ENCODE results near the gene FBN2.
"Not testable (repeated sequence)": the region's sequence is repeated elsewhere in the genome, so short reads cannot be mapped to it uniquely, and the experiment has no call there.

Gene FBN2

DNA sequence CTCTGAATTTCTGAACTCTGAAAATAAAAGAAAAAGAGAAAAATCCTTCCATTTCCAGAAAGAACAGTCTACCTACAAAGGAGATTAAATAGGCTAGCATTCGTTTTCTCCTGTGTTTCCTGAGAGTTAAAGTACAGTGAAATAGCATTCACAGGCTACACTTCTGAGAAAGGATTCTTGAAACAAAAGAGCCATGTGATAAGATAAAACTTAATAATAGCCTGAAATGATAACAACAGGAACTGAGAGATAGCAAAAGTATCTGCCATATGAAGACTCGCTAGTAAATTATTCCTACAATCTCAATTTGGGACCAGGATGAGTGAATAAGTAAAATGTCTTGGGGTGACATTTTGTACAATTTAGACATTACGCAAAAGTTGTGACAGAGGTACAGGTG is 62.4 kb downstream of the FBN2 start:
- H3K9ac ChIP-seq (ENCODE audit: low read length), result no peak overlapping the region
- no peaks in the 10 kb centered on the region for H3K9me3 ChIP-seq (ENCODE audit: low read length)
- H3K4me3 ChIP-seq (ENCODE audit: low read depth in 1 of 2, low read length in 2 of 2), result no peak overlapping the region
- no peaks in the 10 kb centered on the region for H3K36me3 ChIP-seq (ENCODE audit: insufficient read depth, low read length)
- H3K4me1 ChIP-seq (ENCODE audit: insufficient read depth, low read length), result peaks cover 4% of the 10 kb centered on the region
- H3K27ac ChIP-seq (ENCODE audit: low read depth, low read length), result no peak overlapping the region
- peaks cover 0 to 3% of the 10 kb centered on the region in 2 donors for H3K27me3 ChIP-seq (ENCODE audit: control insufficient read depth in 1 of 2, insufficient read depth in 2 of 2, low read length in 2 of 2)

DNA sequence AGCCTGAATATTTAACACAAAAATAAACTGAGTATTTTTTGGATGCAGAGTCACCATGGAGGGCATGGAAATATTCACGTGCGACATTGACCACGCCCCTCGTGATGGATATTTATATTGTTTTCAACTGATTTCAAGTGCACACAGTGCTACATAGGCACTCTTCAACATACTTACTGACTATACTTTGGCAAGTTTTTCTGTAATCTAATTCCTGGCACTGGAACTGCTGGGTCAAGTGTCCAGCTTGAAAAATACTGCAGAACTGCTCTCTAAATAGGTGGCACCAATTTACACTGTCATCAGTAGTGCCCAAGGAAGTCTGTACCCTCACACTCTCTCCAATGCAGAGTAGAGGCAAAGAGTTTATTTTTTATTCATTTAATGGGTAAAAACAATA is 65.1 kb downstream of the FBN2 start:
- H3K9ac ChIP-seq (ENCODE audit: low read length), result no peak overlapping the region
- H3K9me3 ChIP-seq (ENCODE audit: low read length), result no peaks in the 10 kb centered on the region
- H3K36me3 ChIP-seq (ENCODE audit: insufficient read depth, low read length), result no peaks in the 10 kb centered on the region
- H3K4me3 ChIP-seq (ENCODE audit: low read depth in 1 of 2, low read length in 2 of 2), result no peak overlapping the region
- H3K27ac ChIP-seq (ENCODE audit: low read depth, low read length), result no peak overlapping the region
- peaks cover 0 to 3% of the 10 kb centered on the region in 2 donors for H3K27me3 ChIP-seq (ENCODE audit: control insufficient read depth in 1 of 2, insufficient read depth in 2 of 2, low read length in 2 of 2)
- H3K4me1 ChIP-seq (ENCODE audit: insufficient read depth, low read length), result no peaks in the 10 kb centered on the region

DNA sequence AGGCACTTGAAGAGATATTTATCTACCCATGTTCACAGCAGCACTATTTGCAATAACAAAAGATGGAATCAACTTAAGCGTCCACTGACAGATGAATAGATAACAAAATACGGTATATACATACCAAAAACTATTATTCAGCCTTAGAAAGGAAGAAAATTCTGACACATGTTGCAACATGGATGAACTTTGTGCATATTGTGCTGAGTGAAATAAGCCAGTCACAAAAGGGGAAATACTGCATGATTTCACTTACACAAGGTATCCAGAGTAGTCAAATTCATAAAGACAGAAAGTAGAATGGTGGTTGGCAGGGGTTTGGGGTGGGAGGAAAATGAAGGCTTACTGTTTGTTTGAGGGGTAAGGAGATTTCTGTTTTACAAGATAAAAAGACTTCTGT is 66.0 kb downstream of the FBN2 start:
- H3K4me1 ChIP-seq (ENCODE audit: insufficient read depth, low read length), result no peaks in the 10 kb centered on the region
- H3K27me3 ChIP-seq (ENCODE audit: control insufficient read depth in 1 of 2, insufficient read depth in 2 of 2, low read length in 2 of 2), result peaks cover 0 to 3% of the 10 kb centered on the region in 2 donors
- H3K9me3 ChIP-seq (ENCODE audit: low read length), result no peaks in the 10 kb centered on the region
- no peaks in the 10 kb centered on the region for H3K36me3 ChIP-seq (ENCODE audit: insufficient read depth, low read length)
- no peak overlapping the region for H3K27ac ChIP-seq (ENCODE audit: low read depth, low read length)
- H3K9ac ChIP-seq (ENCODE audit: low read length), result no peak overlapping the region
- H3K4me3 ChIP-seq (ENCODE audit: low read depth in 1 of 2, low read length in 2 of 2), result no peak overlapping the region

DNA sequence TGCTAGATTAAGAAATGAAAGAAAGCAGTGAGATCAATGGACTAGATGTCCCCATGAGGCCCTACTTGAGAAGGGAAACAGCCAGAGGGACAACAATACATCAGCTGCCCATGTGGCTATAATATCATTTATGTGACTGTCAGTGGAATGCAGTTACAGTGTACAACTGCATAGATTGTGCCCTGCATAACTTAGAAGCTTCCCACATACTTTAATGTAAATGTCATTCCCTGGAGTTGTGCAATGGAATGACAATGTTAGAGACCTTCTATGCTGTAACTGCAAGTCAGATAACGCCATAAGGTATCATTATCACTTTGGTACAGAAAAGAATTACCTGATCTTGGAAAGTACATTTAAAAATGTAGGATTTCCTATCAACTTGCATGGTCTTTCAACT is 67.4 kb downstream of the FBN2 start:
- H3K36me3 ChIP-seq (ENCODE audit: insufficient read depth, low read length), result no peaks in the 10 kb centered on the region
- peaks cover 0 to under 1% of the 10 kb centered on the region in 2 donors for H3K27me3 ChIP-seq (ENCODE audit: control insufficient read depth in 1 of 2, insufficient read depth in 2 of 2, low read length in 2 of 2)
- H3K4me1 ChIP-seq (ENCODE audit: insufficient read depth, low read length), result no peaks in the 10 kb centered on the region
- no peak overlapping the region for H3K27ac ChIP-seq (ENCODE audit: low read depth, low read length)
- no peaks in the 10 kb centered on the region for H3K9me3 ChIP-seq (ENCODE audit: low read length)
- no peak overlapping the region for H3K4me3 ChIP-seq (ENCODE audit: low read depth in 1 of 2, low read length in 2 of 2)
- no peak overlapping the region for H3K9ac ChIP-seq (ENCODE audit: low read length)

DNA sequence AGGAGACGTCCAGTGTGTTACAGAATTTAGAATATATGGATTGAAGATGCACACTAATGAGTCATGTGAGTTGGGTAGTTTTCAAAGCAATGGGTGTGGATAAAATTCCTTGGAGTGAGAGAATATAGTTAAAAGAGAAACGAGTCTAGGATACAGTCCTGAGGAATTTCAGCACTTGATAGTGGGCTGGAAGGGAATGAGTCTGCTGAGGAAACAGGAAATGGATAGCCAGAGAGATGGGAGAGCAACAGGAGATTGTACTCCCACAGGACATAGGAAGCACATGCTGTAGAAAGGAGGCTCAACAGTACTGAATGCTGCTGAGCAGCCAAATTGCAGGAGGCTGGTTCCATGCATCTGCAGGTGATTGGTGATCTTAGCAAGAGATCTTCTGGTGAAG is 68.1 kb downstream of the FBN2 start:
- H3K4me1 ChIP-seq (ENCODE audit: insufficient read depth, low read length), result no peaks in the 10 kb centered on the region
- H3K4me3 ChIP-seq (ENCODE audit: low read depth in 1 of 2, low read length in 2 of 2), result no peak overlapping the region
- H3K9me3 ChIP-seq (ENCODE audit: low read length), result no peaks in the 10 kb centered on the region
- H3K27ac ChIP-seq (ENCODE audit: low read depth, low read length), result no peak overlapping the region
- H3K9ac ChIP-seq (ENCODE audit: low read length), result no peak overlapping the region
- H3K27me3 ChIP-seq (ENCODE audit: control insufficient read depth in 1 of 2, insufficient read depth in 2 of 2, low read length in 2 of 2), result no peaks in the 10 kb centered on the region
- no peaks in the 10 kb centered on the region for H3K36me3 ChIP-seq (ENCODE audit: insufficient read depth, low read length)

DNA sequence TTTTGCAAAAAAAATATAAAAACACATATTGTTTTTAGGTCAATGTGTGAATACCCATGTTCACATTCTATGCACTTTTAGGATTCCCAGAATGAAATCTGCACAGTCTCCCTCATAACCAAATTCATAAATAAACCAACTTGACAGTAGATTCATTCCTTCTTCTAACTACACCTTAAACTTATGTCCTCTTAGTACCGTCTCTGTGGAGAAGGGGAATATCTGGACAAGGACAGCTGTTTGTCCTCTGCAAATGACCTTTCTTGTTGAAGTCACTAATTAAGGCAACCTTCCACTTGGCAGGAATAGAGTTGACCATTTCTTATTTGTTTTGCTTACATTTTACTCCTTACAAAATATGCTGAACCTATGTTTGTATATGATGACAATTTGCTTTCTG is 71.1 kb downstream of the FBN2 start:
- H3K4me3 ChIP-seq (ENCODE audit: low read depth in 1 of 2, low read length in 2 of 2), result no peak overlapping the region
- H3K9me3 ChIP-seq (ENCODE audit: low read length), result no peaks in the 10 kb centered on the region
- H3K27ac ChIP-seq (ENCODE audit: low read depth, low read length), result no peak overlapping the region
- H3K9ac ChIP-seq (ENCODE audit: low read length), result no peak overlapping the region
- no peaks in the 10 kb centered on the region for H3K27me3 ChIP-seq (ENCODE audit: control insufficient read depth in 1 of 2, insufficient read depth in 2 of 2, low read length in 2 of 2)
- no peaks in the 10 kb centered on the region for H3K36me3 ChIP-seq (ENCODE audit: insufficient read depth, low read length)
- no peaks in the 10 kb centered on the region for H3K4me1 ChIP-seq (ENCODE audit: insufficient read depth, low read length)

DNA sequence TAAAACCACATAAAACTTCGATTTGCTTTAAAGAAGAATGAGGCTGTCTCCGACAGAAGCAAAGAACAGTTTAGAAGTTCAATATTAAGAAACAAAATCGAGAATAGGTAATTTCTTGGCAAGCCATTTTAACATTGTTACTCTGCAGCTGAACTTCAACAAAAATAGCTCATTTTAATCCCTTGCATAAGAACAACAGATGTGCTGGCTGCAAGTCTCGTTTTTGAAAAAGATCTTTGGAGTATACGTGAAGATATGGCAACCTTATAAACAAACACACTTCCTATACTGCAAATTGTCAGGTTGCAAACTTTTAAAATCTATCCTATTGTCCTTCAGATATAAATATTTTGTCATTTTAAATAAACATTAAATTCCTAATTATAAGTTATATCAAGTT is 71.5 kb downstream of the FBN2 start:
- Histone ChIP-seq H3K9ac (ENCODE audit: low read length) (no peak overlapping the region), H3K4me3 (ENCODE audit: low read depth in 1 of 2, low read length in 2 of 2) (no peak overlapping the region), H3K36me3 (ENCODE audit: insufficient read depth, low read length) (no peaks in the 10 kb centered on the region), H3K9me3 (ENCODE audit: low read length) (no peaks in the 10 kb centered on the region), H3K27me3 (ENCODE audit: control insufficient read depth in 1 of 2, insufficient read depth in 2 of 2, low read length in 2 of 2) (no peaks in the 10 kb centered on the region), H3K27ac (ENCODE audit: low read depth, low read length) (no peak overlapping the region), H3K4me1 (ENCODE audit: insufficient read depth, low read length) (no peaks in the 10 kb centered on the region)

DNA sequence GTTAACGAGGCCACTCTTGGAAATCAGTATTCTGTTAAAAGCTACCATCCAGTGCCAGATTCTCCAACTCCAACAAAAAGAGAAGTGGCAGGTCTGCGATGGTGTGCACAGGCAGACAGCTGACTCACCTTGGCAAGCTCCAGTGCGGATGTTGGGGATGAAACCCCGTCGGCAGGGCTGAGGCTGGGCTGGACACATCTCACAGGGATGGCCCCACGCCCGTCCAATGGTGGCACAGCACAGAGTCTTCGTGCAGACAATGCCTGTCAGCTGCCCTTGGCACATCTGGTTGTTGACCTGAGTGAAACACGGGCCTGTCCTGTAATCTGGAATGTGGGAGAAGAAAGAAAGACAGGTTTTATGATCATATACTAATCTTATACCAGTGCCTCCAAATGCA is 73.4 kb downstream of the FBN2 start:
- Histone ChIP-seq H3K9ac (ENCODE audit: low read length) (no peak overlapping the region), H3K4me3 (ENCODE audit: low read depth in 1 of 2, low read length in 2 of 2) (no peak overlapping the region), H3K27me3 (ENCODE audit: control insufficient read depth in 1 of 2, insufficient read depth in 2 of 2, low read length in 2 of 2) (no peaks in the 10 kb centered on the region), H3K9me3 (ENCODE audit: low read length) (no peaks in the 10 kb centered on the region), H3K27ac (ENCODE audit: low read depth, low read length) (no peak overlapping the region), H3K36me3 (ENCODE audit: insufficient read depth, low read length) (no peaks in the 10 kb centered on the region), H3K4me1 (ENCODE audit: insufficient read depth, low read length) (no peaks in the 10 kb centered on the region)

DNA sequence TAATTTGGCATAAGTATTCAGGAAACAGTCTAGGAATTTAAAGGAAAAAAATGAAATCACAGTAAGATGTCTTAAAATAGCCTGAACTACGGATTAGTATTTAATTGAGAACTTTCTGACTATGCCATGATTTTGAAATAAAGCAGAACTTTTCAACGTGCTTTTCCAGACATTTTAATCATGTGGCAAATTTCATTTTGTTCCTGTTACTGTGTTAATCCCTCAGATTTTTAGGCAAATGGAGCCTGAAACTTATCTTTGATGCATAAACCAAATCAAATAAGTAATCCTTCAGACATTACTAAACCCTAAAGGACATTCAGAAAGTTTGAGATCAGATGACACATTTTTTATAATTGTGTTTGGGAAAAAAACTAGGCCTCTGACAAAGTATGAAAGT is 75.7 kb downstream of the FBN2 start:
- Histone ChIP-seq H3K9ac (ENCODE audit: low read length) (no peak overlapping the region), H3K36me3 (ENCODE audit: insufficient read depth, low read length) (no peaks in the 10 kb centered on the region), H3K4me1 (ENCODE audit: insufficient read depth, low read length) (no peaks in the 10 kb centered on the region), H3K27me3 (ENCODE audit: control insufficient read depth in 1 of 2, insufficient read depth in 2 of 2, low read length in 2 of 2) (no peaks in the 10 kb centered on the region), H3K4me3 (ENCODE audit: low read depth in 1 of 2, low read length in 2 of 2) (no peak overlapping the region), H3K9me3 (ENCODE audit: low read length) (no peaks in the 10 kb centered on the region), H3K27ac (ENCODE audit: low read depth, low read length) (no peak overlapping the region)

DNA sequence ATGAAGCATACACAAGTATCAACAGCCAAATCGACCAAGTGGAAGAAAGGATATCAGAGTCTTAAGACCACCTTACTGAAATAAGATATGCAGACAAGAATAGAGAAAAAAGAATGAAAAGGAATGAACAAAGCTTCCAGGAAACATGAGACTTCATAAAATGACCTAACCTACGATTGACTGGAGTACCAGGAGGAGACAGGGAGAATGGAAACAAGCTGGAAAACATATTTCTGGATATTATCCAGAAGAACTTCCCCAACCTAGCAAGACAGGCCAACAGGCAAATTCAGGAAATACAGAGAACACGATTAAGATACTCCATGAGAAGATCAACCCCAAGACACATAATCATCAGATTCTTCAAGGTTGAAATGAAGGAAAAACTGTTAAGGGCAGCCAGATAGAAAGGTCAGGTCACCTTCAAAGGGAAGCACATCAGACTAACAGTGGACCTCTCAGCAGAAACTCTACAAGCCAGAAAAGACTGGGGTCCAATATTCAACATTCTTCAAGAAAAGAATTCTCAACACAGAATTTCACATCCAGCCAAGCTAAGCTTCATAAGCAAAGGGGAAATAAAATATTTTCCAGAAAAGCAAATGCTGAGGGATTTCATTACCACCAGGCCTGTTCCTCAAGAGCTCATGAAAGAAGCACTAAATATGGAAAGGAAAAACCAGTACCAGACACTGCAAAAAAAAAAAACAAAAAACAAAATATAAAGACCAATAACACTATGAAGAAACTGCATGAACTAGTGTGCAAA is 80.7 kb downstream of the FBN2 start:
- H3K9me3 ChIP-seq (ENCODE audit: low read length); H3K27ac ChIP-seq (ENCODE audit: low read depth, low read length): not testable (repeated sequence)

DNA sequence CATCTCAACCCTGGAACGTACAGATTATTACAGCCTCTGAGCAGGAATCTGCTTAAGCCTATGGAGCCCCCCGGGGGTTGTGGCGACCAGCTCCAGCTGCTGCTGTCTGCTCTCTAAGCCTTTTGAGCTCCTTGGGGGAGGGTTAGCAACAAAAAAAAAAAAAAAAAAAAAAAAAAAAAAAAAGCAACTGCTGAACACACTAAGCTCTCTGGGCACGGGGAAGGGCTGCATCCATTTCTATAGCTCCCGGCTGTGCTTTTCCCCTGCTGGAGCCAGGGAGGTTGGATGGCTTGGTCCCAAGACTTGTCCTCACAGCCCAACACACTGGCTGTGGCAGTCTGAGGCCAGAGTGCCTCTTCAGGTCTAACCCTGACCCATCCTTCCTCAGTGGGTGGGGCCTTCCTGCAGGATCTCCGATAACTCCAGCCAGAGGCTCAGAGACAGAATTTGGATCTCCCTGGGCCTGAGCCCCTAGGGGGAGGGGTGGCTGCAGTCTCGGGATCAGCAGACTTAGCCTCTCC is 82.1 kb downstream of the FBN2 start:
- Histone ChIP-seq H3K9me3 (ENCODE audit: low read length) (no peaks in the 10 kb centered on the region), H3K27me3 (ENCODE audit: control insufficient read depth in 1 of 2, insufficient read depth in 2 of 2, low read length in 2 of 2) (no peaks in the 10 kb centered on the region), H3K36me3 (ENCODE audit: insufficient read depth, low read length) (no peaks in the 10 kb centered on the region), H3K27ac (ENCODE audit: low read depth, low read length) (no peak overlapping the region), H3K4me3 (ENCODE audit: low read depth in 1 of 2, low read length in 2 of 2) (no peak overlapping the region), H3K9ac (ENCODE audit: low read length) (no peak overlapping the region), H3K4me1 (ENCODE audit: insufficient read depth, low read length) (no peaks in the 10 kb centered on the region)

More for the DNA sequence above, 80.7 kb downstream of the FBN2 start:
- not testable (repeated sequence) for H3K4me1 ChIP-seq (ENCODE audit: insufficient read depth, low read length); H3K9ac ChIP-seq (ENCODE audit: low read length); H3K27me3 ChIP-seq (ENCODE audit: control insufficient read depth in 1 of 2, insufficient read depth in 2 of 2, low read length in 2 of 2); H3K36me3 ChIP-seq (ENCODE audit: insufficient read depth, low read length); H3K4me3 ChIP-seq (ENCODE audit: low read depth in 1 of 2, low read length in 2 of 2)

DNA sequence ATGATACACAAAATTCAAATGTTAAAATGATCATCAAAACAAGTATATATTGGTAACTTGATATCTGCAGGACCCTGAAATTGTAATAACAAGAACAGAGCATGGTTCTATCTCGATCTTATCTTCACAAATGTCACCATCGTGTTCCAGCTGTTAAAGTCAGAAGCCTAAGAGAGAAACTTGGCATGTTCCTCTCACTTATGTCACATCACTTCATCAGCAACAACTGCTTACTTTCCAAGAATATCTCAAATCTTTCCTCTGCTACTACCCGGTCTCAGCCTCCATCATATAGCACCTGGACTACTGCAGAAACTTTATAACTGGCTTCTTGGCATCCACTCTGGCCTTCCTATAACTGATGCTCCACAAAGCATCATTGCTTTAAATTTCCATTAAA is 84.9 kb downstream of the FBN2 start:
- Histone ChIP-seq H3K27me3 (ENCODE audit: control insufficient read depth in 1 of 2, insufficient read depth in 2 of 2, low read length in 2 of 2) (no peaks in the 10 kb centered on the region), H3K9ac (ENCODE audit: low read length) (no peak overlapping the region), H3K9me3 (ENCODE audit: low read length) (no peaks in the 10 kb centered on the region), H3K36me3 (ENCODE audit: insufficient read depth, low read length) (no peaks in the 10 kb centered on the region), H3K27ac (ENCODE audit: low read depth, low read length) (no peak overlapping the region), H3K4me1 (ENCODE audit: insufficient read depth, low read length) (no peaks in the 10 kb centered on the region), H3K4me3 (ENCODE audit: low read depth in 1 of 2, low read length in 2 of 2) (no peak overlapping the region)
